Activated CD8-positive, alpha-beta memory T cell treated with anti-CD3 and anti-CD28 coated beads for 24 hours (primary cell): ENCODE results near the gene GJD4.

Experiments used
- DNase-seq: peaks from one replicate; pipeline ENCODE4 v3.0.0-alpha.2; 2020

Gene GJD4

GRCh38 chr10:35632027-35632426, 26.9 kb downstream of the GJD4 start:
- no peak for DNase-seq

GRCh38 chr10:35633006-35633980, 28.2 kb downstream of the GJD4 start:
- DNase-seq, result no peak

GRCh38 chr10:35635576-35635975, 30.4 kb downstream of the GJD4 start:
- DNase-seq, result peak; percentile 60

DNA sequence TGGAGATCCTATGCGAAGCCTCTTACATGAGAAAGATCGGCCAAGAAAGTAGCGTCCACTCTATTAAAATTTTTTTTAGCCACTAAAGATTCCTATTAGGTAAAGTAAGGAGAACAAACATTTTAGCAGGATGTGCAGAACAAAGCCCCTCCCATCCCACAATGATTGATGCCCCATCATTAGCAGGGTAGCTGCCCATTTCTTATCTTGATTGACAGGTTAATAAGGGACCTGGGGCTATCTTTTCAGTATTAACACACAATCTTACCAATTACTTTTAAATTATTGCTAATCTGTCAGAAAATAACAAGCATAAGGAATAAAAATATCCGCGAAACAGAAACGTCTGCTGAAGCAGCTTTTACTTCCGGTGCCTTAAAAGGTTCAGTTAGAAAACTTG, 31.8 kb downstream of the GJD4 start:
- no peak for DNase-seq

DNA sequence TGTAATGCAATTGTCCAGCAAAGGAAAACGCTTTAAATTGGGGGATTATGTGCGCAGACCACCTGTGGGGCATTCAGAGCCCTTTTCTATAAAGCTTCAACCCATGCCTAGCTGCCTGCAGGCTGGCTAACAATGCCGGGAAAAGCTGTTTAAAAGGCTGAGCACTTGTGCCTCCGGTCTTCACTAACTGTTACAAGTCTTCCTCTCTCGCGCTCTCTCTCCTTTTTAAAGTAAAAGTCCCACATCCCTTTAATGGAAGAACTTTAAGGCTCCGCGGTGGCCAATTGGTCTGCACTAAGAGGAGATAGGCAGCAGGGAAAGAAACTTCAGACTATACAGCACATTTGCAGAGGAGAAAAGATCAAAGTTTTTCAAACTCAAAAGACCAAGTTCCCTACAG, 32.3 kb downstream of the GJD4 start:
- no peak for DNase-seq

GRCh38 chr10:35638101-35638500, 33.0 kb downstream of the GJD4 start:
- no peak for DNase-seq

- no peak for DNase-seq
Observed at GRCh38 chr10:35639021-35639727, 34.0 kb downstream of the GJD4 start.

DNA sequence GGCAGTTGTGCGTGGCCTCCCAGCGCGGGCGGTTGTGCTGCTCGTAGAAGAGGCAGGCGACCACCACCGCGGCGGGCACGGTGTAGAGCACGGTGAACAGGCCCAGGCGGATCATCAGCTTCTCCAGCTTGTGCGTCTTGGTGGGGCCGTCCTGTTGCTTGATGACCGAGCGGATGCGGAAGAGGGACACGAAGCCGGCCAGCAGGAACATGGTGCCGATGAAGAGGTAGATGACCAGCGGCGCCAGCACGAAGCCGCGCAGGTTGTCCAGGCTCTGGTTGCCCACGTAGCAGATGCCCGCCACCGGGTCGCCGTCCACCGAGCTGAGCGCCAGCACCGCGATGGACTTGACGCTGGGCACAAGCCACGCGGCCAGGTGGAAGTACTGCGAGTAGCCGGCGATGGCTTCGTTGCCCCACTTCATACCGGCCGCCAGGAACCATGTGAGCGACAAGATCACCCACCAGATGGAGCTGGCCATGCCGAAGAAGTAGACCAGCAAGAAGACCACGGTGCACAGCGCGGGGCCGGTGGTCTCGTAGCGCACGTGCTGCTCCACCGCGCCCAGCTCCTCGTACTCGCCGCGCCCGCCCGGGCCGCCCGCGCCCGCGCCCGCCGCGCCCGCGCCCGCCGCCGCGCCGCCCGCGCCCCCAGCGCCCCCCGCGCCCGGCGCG, 34.7 kb downstream of the GJD4 start:
- DNase-seq, result peak; percentile 60

DNA sequence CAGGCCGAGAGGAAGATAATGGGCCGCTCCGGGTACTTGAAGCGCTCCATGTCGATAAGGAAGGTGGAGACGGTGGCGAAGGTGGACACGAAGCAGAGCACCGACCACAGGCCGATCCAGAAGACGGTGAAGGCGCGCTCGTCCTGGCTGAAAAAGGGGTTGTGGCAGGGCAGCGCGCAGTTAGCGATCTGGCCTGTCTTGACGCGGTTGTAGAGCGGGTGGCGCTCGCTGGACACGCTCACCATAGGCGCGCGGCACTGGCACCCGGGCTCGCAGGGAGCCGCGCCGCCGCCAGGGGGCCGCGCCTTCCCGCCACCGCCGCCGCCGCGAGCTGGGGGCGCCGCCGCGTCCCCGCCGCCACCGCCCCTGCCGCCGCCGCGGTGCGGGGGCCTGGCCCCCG, 35.3 kb downstream of the GJD4 start:
- peak; percentile 71 for DNase-seq

- DNase-seq, result peak; percentile 78
Observed at GRCh38 chr10:35640951-35641675, 36.0 kb downstream of the GJD4 start.

DNA sequence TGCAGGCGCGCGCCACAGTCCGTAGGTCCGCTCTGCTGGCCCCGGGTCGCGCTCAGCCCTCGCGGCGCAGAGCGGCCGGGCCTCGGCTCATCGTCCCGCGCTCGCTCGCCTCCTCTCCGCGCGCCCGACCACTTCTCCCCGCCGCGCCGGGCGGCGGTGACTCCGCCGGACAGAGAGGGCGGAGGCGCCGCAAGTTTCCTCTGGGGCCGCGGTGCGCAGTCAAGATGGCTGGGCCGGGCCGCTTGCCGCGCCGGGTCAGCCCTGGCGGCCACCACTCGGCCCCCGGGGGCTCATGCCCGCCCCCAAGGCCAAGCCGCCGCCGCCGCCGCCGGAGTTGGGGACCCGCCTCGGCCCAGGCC, 36.5 kb downstream of the GJD4 start:
- DNase-seq, result peak; percentile 62

- DNase-seq, result peak; percentile 87
Observed at GRCh38 chr10:35642035-35642792, 37.1 kb downstream of the GJD4 start, which contains the start of gene FZD8. FZD8 (minus strand) TSS chr10:35642296; CDS start chr10:35641429, 867 bp downstream.

- DNase-seq, result no peak
Observed at GRCh38 chr10:35642793-35643114, 37.6 kb downstream of the GJD4 start.

DNA sequence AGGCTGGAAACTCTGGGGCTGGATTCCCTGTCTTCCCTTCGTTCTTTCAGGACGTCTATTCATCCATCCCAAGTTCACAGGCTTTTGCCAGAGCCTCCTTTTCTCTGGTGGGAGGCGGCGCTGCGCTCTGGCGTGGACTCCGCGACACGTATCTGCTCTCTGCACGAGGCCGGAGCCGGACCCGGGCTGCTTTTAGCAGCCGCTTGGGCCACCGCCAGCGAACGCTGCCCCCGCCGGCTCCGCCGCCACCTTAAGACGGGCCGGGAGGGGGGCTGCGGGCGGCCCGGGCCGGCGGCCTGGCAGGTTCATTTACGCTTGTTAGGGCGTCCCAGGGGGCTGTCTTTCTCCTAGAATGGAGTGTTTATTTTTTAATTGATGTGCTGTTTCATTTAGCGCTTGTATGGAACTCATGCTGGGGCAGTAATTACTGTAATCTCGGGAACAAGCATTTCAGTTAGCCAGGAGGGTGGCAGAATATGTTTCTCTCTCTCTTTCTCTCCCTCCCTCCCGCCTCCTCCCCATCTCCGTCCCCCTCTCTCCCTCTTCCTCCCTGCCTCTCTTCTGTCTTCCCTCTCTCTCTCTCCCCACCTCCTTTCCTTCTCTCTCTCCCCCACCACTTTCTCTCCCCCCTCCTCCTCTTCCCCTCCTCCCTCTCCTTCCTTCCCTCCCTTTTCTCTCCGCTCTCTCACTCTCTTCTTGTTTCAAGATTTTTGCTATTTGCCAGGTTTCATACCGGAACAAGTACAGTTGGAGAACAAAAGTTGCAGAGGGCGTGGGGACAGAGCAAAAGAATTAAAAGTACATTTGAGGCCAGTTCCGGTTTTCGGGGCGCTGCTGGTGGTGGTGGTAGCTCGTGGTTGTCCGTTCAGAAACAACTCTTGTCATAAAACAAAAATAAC, 38.3 kb downstream of the GJD4 start:
- DNase-seq, result peak; percentile 60

- DNase-seq, result no peak
Observed at GRCh38 chr10:35644050-35644950, 39.2 kb downstream of the GJD4 start.

DNA sequence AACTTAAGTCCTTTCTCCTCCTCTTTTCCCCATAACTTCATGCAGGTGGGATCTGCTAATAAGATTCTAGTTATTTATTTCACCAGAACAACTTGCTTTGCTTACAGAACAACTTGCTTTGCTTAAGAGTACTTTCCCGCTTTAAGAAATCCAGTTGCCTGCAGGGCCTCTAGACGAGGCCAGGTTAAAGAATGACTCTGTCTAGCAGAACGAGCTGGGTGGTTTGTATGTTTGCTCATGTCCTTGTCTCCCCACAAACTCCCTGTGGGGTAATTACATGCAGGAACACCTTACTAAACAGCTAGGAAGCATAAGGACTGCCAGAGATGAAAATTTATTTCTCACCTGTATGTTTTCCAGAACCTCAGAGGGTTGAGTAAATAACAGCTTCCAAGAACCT, 45.8 kb downstream of the GJD4 start:
- no peak for DNase-seq

GRCh38 chr10:35652824-35653223, 47.7 kb downstream of the GJD4 start:
- DNase-seq, result no peak

- DNase-seq, result no peak
Observed at GRCh38 chr10:35657621-35658020, 52.5 kb downstream of the GJD4 start.
